GM12874 (cell line): ENCODE data around the gene APOBEC3B.

Experiments used
- TF ChIP-seq, protein P1 (sequence below): IDR thresholded peaks from 2 replicates; pipeline ENCODE4 v1.5.1; 2011; ENCODE audit warnings: low read depth, mild to moderate bottlenecking, control low read depth, low read length, moderate library complexity; ENCODE audit not compliant: insufficient read depth

The APOBEC3B gene

GRCh38 chr22:39041908-39042307 lies 59.8 kb downstream of the APOBEC3B start:
- TF ChIP-seq, protein P1, sequence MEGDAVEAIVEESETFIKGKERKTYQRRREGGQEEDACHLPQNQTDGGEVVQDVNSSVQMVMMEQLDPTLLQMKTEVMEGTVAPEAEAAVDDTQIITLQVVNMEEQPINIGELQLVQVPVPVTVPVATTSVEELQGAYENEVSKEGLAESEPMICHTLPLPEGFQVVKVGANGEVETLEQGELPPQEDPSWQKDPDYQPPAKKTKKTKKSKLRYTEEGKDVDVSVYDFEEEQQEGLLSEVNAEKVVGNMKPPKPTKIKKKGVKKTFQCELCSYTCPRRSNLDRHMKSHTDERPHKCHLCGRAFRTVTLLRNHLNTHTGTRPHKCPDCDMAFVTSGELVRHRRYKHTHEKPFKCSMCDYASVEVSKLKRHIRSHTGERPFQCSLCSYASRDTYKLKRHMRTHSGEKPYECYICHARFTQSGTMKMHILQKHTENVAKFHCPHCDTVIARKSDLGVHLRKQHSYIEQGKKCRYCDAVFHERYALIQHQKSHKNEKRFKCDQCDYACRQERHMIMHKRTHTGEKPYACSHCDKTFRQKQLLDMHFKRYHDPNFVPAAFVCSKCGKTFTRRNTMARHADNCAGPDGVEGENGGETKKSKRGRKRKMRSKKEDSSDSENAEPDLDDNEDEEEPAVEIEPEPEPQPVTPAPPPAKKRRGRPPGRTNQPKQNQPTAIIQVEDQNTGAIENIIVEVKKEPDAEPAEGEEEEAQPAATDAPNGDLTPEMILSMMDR: no peak
